ENCODE measurements around the gene BTG2.

The BTG2 gene

DNA sequence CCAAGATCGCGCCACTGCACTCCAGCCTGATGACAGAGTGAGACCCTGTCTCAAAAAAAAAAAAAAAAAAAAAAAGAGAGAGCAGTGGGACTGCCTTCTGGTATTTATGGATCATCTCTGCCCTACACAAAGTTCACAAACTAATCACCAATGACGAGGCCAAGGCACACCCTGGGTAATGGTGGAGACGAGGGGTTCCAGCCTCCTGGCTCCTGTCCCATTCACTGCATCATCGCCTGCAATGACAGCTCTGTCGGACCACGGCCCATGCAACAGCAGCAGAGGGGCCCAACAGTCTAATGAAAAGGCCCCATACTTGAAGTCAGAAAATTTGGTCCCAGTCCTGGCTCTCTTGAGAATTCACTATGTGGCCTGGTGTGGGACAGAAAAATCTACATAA lies 2.9 kb upstream of the BTG2 start:
- Histone ChIP-seq H3K36me3 (replicated peaks) (no peaks in the 10 kb centered on the region), H3K27ac (no peak overlapping the region), H3K4me3 (ENCODE audit: low read depth, low read length) (no peak overlapping the region), H3K27me3 (replicated peaks) (peaks cover 11% of the 10 kb centered on the region)
- DNase-seq, result no peak
- TF ChIP-seq CTCF (IDR thresholded peaks at IDR 0.05; ENCODE audit: low read depth, low read length, missing control alignments), result no peak
- in situ Hi-C loops (cut with HindIII; ENCODE audit: low pct_ligation_motif_present, low sequenced_read_pairs), result no loop called here

DNA sequence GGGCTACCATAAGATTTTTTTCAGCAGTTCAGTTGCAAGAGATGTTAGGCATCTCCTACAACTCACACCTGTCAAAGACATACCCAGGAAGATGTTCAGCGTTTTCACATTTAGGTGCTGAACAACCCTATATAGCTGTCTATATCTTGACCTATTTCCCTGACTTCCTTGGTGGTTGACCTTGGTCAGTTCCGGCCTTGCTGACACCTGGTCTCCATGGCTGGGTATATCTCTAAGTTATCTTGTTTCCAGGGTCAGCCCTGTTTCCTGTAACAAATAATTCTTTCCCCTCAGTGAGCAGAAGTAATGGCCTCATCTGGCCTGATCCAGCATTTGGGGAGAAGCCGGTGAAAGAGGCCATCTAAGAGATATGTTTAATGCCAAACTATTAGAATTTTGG lies 2.4 kb upstream of the BTG2 start:
- no peaks in the 10 kb centered on the region for H3K36me3 ChIP-seq (replicated peaks)
- in situ Hi-C loops (cut with HindIII; ENCODE audit: low pct_ligation_motif_present, low sequenced_read_pairs), result no loop called here
- TF ChIP-seq CTCF (IDR thresholded peaks at IDR 0.05; ENCODE audit: low read depth, low read length, missing control alignments), result no peak
- H3K27me3 ChIP-seq (replicated peaks), result peaks cover 11% of the 10 kb centered on the region
- no peak overlapping the region for H3K27ac ChIP-seq
- H3K4me3 ChIP-seq (ENCODE audit: low read depth, low read length), result no peak overlapping the region
- DNase-seq, result no peak

DNA sequence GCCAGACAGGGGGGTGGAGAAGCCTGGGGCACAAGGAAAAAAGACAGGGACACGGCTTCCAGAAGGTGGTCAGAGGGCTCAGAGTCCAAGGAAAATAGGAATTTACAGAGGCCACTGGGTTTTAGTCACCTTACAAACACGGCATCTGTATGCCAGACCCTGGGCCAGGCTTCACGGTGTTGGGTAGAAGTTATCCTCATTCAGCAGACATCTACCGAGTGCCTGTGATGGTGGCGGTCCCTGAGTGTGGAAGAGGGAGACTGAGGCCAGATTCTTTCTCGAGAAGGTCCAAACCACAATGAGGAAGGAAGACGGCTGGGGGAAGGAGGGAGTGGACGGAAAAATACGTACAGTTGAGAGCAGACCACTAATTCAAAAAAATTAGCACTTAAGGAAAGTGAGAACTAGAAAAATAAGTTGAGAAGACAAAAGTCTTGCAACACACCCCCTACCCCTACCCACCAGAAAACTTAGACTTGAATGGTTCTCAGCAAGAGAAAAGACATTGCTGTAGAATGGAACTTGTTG lies 864 bp upstream of the BTG2 start:
- Histone ChIP-seq H3K27me3 (replicated peaks) (peaks cover 11% of the 10 kb centered on the region), H3K36me3 (replicated peaks) (no peaks in the 10 kb centered on the region), H3K27ac (no peak overlapping the region), H3K4me3 (ENCODE audit: low read depth, low read length) (peak overlapping the region; percentile 43)
- no peak for DNase-seq
- in situ Hi-C loops (cut with HindIII; ENCODE audit: low pct_ligation_motif_present, low sequenced_read_pairs), result no loop called here
- TF ChIP-seq CTCF (IDR thresholded peaks at IDR 0.05; ENCODE audit: low read depth, low read length, missing control alignments), result no peak

GRCh38 chr1:203305809-203306088 lies 430 bp downstream of the BTG2 start:
- peak overlapping the region; percentile 74 for H3K4me3 ChIP-seq (ENCODE audit: low read depth, low read length)
- no peak for TF ChIP-seq CTCF (IDR thresholded peaks at IDR 0.05; ENCODE audit: low read depth, low read length, missing control alignments)
- no peak overlapping the region for H3K27ac ChIP-seq
- H3K36me3 ChIP-seq (replicated peaks), result no peaks in the 10 kb centered on the region
- in situ Hi-C loops (cut with HindIII; ENCODE audit: low pct_ligation_motif_present, low sequenced_read_pairs), result no loop called here
- peaks cover 8% of the 10 kb centered on the region for H3K27me3 ChIP-seq (replicated peaks)
- DNase-seq, result no peak

DNA sequence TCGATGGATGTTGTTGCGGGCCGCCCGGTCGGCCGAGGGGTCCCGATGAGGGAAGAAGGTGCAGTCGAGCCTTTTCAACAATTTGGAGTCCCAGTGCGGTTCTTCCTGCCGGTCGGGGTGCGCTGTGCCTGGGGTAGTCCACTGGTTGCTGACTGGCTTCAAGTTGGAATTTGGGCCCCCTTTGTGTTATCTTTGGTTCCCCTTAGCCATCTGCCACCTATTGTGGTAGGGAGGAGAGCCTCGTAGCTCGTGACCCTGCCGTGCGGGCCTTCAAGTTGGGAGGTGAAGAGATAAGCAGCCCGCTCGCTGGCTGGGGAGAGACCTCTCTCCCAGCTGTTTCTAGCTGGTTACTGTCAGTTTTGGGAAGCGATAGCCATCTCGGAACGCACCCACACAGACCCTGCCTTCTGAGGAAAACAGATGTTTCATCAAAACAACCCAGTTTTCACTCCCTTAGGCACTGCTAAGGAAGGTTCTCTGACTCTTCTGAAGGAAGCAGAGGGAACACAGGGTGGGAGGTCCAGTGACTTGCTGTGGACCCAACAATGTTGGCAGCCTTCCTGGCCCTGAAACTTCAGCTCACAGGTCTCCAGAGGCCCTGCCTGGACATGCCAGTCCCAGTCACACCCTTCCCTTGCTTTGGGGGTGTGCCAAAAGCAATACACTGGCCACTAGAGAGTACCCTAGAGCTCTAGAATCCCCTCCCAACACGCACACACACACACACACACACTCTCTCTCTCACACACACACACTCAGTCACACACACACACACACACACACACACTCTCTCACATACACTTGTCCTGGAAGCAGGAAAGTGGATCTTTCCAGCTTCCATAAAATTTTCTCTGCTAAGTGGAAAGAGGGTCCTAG lies 1.0 kb downstream of the BTG2 start:
- TF ChIP-seq CTCF (IDR thresholded peaks at IDR 0.05; ENCODE audit: low read depth, low read length, missing control alignments), result peak; percentile 1
- Histone ChIP-seq H3K4me3 (ENCODE audit: low read depth, low read length) (peak overlapping the region; percentile 74), H3K27me3 (replicated peaks) (peaks cover 3% of the 10 kb centered on the region), H3K36me3 (replicated peaks) (no peaks in the 10 kb centered on the region), H3K27ac (no peak overlapping the region)
- in situ Hi-C loops (cut with HindIII; ENCODE audit: low pct_ligation_motif_present, low sequenced_read_pairs), result no loop called here
- DNase-seq, result peak; percentile 40
